Activated naive CD8-positive, alpha-beta T cell treated with anti-CD3 and anti-CD28 coated beads, Interleukin-2, amount 50 U/mL, for 16 hours (primary cell): ENCODE results near the gene TMEM176A.
"Not testable (repeated sequence)": the region's sequence is repeated elsewhere in the genome, so short reads cannot be mapped to it uniquely, and the experiment has no call there.

Source experiments
- DNase-seq: peaks from one replicate; pipeline ENCODE4 v3.0.0-alpha.2; 2020; ENCODE audit warnings: low read depth, low spot score

The TMEM176A gene

DNA sequence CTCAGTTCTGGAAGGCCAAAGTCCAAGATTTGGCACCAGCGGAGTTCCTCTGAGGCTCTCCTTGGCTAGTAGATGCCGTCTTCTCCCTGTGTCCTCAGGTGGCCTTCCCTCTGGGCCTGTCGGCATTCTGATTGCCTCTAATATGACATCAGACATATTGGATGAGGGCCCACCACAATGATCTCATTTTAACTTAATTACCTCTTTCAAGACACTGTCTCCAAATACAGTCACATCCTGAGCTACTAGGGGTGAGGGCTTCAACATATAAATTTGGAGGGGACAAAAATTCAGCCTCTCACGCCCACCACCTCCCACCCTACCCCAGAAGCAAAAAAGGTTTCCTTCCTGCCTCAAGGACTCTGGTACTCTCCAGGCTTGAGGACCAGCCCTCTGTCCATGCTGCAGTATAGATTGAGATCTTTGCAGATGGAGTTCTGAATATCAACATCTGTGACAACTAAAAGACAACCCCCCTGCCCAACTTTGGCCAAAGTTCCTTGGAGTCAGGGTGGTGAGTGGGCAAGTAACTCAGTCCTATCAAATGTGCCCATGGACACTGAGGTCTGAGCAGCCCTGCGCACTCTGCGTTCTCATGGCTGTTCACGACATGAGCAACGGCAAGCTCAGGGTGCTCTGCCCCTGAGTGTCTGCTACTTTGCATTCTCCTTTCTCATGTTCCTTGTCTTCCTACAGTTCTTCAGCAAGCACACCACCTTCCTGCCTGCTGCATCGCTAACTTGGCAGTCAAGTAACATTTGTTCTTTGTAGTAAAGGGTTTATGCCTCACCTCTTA lies 11.9 kb upstream of the TMEM176A start:
- DNase-seq: no peak

DNA sequence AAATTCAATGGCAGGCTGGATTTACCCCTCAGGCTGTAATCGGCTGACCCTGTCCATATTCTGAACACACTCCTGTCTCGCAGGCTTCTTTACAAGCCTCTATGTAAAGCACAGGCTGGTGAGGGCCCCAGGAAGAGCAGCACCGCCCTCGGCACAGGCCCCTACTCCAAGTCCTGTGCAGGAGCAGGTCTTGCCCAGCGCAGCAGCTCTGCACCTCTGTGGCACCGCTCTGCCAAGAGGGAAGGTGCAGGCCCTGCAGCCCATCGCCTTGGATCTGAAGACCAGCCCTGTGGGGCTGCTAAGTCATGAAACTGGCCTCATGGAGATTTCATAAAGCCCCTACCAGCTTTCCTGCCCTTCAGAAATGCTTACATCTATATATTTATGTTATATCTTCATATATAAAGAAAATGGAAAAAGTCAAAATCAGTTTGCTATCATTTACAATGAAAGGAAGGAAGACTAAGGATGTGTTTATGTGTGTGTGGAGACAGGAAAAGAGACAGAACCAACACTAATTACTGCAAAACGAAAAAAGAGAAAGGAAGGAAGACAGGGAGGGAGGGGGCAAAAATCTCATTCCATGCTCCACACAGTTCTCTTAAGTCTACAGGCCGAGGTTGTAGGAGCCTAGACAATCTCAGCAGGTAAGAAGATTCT lies 10.0 kb upstream of the TMEM176A start:
- no peak for DNase-seq

DNA sequence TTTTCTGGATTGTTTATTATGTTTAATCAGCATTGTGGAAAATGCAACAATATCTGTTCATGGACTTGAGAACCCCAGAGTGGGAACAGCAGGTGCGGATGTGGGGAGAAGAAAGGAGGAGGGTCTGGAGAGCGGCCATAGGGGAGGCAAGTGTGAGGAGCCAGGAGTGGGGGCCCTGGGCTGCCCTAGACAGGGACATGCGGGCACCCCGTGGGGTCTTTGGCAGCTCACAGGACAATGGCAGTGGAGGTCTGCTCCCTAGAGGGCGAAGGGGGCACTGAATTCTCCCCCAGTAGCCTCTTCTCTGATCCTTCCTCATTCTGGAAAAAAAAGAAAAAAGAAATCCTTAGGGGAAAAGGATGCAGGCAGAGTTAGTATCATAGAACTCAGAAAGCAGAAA lies 9.3 kb upstream of the TMEM176A start:
- no peak for DNase-seq

DNA sequence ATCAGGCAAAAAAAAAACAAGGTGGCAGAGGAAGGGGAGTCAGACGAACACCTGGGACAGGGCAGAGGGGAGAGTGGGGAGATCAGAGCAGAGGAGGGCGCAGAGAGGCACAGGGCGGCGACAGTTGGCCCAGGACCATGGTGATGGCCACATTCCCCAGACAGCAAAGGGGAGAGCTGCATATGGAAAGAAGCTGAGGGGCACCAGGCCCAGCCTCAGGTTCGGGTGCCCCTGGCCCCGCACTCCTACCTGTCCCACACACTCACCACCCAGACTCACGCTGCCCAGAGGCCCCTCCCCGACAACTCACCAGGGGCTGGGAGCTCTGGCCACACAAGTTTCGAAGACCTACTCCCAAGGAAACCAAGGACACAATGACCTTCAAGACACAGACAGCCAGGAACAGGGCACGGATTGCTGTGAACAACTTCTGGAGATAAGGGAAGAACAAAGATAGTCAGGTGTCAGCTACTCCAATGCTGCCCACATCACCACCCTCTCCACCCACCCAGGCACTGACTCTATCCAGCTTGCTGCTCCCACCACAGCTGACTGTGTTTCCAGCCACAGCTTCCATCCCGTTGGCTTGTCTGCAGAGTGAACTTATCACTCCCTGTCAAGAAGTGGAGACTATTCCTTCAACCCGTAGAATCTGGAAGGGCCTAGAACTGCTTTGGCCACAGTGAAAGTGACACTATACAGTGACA lies 8.7 kb upstream of the TMEM176A start:
- DNase-seq: no peak

DNA sequence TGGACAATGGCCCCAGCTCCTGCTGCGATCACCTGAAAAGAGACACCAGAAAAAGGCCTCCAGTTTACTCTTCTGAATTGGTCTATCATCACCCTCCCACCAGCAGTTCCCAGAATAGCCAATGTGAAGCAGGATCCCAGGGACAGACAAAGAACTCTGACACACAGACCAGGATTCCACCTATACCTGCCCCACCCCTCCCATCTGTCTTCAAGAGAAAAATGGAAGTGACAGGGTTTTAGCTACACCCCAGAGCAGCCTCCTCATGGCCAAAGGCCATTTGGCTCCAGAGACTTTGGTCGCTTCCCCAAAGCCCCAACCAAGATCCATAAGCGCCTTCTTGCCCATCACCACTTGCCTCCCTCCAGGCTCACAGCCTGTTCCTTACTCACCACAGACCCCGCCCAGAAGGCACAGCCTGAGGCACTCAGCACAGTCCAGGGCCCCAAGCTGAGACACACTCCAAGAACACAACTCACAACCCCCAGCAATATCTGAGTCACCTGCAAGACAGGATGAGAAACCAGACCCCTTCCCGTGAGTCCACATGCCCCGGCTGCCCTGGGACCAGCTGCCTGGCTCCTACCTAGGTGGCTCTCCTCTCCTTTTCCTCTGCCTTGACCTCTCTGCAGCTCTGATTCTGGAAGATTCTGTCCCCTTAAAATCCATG lies 6.9 kb upstream of the TMEM176A start:
- DNase-seq: no peak

DNA sequence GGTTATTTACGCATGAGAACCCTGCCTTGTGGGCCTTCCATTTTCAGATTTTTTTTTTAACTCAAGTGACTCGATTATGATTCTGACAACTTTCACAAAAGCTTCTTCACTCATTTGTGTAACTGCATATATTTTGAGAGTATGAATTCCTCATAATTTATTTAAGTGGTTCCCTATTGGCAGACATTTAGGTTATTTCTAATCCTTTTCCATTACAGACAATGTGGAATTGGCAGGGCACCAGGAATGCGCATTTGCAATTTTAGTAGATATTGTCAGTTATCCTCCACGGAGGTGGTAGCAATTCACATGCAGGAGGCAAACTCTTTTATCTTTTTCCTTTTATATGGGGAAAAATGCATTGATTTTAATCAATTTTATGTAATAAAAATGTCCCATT lies 2.9 kb upstream of the TMEM176A start:
- no peak for DNase-seq

DNA sequence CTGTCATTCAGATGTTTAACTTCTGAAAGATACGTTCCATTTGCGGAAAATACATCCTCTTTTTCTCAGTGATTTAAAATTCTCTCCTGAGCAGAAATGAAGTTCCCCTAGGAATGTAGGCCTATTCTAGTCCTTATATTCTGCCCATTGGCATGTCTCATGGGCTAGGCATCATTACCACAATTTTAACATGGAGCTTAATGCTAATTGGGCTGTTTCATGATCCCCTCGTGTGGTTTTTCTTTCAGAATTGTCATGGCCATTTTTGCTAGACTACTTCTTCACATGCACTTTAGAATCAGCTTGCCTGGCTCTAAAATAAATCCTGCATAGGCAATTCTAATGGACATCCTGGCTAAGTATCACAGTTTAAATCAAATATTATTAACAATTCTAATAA lies 1.4 kb upstream of the TMEM176A start:
- no peak for DNase-seq

DNA sequence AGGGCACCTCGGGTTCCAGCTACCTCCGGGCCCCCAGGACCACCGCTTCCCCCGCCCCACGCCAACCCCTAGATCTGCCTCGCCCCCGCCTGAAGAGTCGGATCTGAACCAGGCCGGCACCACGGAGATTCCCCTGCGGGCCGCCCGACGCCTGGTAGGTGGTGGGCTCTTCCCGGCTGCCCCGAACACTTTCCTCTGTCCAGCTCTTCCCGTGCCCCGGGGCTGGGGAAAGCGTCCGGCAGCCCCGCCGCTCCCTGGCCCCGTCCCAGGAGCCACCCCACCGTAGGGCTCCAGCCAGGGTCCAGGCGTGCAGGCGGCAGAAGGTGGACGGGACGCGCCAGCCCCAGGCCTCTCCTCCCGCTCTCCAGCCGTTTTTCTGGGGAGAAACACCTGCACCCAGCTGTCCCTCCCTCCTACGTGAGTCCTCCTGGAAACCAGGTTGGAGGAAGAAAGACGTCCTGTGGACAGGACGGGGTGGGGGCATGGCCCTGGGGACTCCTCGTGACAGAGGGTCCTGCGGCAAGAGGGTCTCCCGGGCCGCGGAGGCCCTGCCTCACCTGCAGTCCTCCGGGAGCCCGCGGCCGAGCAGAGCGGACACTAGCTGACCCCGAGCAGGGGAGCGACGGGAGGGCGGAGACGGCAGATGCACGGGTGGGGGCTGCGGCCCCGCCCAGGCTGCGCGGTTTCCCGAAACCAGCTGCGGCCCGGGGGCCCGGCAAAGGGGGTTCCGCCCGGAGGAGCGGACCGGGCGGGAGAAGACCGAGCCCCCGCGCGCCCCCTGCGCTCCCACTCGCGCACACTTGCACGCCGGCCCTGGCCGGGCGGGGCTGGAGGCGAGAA lies 608 bp upstream of the TMEM176A start, which contains the start of gene TMEM176B:
TMEM176B (minus strand) TSS at position 624 of the 840 bp plus-strand sequence. CDS start 3,795 bp downstream, outside the sequence.
- DNase-seq: no peak

DNA sequence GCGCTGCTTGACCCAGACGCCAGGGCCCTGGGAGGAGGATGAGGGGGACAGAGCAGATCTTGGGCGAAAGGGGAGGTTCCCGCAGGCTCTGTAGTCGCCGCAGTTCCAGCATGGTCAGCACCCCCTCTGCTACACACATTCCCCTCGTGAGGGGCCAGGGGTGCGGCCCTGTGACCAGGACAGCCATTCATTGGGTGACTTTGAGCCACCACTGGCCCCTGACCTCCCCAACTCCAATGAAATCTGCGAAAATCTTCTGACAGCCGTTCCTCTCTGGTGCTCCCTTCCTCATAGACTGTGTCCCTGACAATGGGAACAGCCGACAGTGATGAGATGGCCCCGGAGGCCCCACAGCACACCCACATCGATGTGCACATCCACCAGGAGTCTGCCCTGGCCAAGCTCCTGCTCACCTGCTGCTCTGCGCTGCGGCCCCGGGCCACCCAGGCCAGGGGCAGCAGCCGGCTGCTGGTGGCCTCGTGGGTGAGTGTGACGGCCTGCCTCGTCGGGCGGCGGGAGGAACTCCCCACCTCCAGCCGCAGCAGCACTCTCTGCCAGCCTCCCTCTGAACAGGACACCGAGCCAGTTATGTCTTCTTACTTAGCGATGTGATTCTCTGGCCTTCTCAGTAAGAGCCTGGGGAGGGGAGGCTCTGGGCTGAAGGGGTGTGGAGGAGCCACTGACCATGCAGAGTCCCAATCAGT lies 825 bp downstream of the TMEM176A start:
- DNase-seq: no peak

DNA sequence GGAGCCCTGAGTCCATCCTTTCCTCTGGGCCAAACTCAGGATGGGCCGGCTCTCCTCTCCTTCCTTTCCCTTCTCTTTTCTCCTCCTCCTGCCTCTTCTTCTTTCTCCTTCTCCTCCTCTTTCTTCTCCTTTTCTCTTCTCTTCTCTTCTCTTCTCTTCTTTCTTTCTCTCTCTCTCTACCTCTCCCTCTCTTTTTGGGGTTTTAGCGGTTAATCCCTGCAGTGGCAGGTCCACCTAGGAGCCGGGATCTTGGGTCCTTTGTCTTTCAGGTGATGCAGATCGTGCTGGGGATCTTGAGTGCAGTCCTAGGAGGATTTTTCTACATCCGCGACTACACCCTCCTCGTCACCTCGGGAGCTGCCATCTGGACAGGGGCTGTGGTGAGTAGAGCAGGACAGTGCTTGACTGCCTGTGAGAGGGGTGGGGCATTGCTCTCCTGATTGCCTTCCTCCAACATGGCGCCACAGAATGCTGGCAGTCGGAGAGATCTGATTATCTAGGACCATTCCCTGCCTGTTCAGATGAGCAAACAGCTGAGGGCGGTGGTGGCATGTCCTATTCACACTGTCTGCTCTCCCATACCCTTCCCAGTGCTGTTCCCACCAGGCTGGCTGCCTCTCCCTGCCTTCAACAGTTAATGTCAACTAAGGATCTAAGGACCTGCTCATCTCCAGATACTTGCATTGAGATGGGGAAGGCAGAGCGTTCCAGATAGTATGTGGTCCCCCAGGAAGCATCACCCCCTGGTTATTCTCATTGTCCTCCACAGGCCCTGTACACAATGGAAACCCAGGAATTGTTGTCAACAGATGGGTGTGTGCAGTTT lies 1.6 kb downstream of the TMEM176A start:
- no peak for DNase-seq

DNA sequence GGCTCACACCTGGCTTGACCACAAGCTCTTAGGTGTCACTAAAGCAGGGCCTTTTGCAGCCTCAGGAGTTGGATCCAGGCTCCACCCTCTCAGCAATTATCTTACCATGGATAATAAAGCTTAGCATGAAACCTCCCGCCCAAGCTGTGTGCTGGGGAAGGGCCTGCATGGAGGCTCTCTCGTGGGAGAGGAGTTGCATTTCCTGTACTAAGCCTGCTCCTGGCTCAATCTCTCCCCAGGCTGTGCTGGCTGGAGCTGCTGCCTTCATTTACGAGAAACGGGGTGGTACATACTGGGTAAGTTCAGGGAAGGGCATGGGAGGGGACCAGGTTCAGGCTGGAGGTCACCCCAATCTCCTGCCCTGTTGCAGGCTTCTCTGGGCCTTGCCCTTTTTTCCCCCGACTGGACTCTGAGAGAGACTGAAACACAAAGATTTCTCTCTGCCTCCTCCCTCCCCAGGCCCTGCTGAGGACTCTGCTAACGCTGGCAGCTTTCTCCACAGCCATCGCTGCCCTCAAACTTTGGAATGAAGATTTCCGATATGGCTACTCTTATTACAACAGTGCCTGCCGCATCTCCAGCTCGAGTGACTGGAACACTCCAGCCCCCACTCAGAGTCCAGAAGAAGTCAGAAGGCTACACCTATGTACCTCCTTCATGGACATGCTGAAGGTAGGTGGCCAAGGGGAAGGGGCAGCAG lies 2.7 kb downstream of the TMEM176A start:
- no peak for DNase-seq

DNA sequence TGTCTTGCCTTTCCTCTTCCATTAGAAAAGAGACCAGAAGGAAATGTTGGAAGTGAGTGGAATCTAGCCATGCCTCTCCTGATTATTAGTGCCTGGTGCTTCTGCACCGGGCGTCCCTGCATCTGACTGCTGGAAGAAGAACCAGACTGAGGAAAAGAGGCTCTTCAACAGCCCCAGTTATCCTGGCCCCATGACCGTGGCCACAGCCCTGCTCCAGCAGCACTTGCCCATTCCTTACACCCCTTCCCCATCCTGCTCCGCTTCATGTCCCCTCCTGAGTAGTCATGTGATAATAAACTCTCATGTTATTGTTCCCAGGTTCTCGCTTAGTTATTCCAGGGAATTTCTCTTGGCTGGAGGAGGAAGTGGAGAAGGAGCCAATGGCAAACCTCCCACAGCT lies 4.2 kb downstream of the TMEM176A start:
- no peak for DNase-seq

DNA sequence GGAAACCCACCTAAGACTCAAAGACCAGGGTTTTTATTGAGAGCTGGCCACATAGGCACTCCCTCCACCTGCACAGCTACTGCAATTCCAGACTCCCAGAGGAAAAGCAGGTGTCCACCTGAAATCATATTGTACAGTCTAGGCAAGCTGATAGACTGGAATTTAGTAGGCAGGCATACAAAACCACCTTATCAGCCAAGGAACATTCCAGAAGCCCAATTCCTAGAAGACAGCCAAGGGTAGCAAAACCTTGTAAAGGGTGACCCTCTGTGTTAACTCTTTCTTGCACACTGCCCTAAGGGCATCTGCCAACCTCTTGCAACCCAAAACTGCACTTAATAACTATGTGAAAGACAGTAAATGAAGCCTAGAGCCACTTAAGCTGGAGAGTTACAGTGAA lies 5.3 kb downstream of the TMEM176A start:
- no peak for DNase-seq

DNA sequence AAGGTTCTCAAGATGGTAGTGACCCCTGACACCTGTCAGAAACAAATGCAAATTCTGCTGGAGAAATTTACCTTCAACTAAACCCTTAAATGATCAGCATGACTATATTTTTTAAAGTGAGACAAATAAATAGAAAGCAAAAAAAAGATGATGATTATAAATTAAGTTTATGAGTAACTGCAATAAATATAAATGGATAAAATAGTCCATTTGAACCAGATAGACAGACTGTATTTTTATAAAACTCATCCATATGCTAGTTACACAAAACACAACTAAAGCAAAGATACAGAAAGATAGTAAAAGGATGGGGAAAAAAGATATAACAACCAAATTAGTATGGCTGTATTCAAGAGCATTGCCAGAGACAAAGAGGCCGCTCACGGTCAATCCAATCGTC lies 5.9 kb downstream of the TMEM176A start:
- DNase-seq: no peak

DNA sequence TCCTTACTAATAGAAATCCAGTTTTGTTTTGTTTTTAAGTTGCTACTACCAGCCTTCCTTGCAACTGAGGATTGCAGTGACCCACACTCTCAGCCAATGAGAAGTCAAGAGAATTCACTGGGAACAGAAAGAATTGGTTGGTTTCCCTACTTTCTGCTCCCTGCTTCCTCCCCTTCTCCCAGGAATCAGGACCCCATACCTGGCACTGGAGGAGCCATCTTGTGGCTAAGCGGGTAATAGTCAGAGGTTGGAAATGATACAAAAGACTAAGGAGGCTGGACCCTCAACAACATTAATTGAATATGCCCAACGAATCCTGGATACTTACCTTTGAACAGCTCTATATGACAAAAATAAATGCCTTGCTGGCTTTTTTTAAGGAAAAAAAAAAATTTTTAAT lies 6.3 kb downstream of the TMEM176A start:
- DNase-seq: no peak

DNA sequence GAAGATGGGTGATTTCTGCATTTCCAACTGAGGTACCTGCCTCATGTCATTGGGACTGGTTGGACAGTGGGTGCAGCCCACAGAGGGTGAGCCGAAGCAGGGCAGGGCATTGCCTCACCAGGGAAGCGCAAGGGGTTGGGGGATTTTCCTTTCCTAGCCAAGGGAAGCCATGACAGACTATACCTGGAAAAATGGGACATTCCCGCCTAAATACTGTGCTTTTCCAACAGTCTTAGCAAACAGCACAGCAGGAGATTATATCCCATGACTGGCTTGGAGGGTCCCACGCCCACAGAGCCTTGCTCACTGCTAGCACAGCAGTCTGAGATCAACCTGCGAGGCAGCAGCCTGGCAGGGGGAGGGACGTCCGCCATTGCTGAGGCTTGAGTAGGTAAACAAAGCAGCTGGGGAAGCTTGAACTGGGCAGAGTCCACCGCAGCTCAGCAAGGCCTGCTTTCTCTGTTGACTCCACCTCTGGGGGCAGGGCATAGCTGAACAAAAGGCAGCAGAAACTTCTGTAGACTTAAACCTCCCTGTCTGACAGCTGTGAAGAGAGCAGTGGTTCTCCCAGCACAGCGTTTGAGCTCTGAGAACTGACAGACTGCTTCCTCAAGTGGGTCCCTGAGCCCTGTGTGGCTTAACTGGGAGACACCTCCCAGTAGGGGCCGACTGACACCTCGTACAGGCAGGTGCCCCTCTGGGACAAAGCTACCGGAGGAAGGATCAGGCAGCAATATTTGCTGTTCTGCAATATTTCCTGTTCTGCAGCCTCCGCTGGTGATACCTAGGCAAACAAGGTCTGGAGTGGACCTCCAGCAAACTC lies 7.3 kb downstream of the TMEM176A start:
- DNase-seq: not testable (repeated sequence)

DNA sequence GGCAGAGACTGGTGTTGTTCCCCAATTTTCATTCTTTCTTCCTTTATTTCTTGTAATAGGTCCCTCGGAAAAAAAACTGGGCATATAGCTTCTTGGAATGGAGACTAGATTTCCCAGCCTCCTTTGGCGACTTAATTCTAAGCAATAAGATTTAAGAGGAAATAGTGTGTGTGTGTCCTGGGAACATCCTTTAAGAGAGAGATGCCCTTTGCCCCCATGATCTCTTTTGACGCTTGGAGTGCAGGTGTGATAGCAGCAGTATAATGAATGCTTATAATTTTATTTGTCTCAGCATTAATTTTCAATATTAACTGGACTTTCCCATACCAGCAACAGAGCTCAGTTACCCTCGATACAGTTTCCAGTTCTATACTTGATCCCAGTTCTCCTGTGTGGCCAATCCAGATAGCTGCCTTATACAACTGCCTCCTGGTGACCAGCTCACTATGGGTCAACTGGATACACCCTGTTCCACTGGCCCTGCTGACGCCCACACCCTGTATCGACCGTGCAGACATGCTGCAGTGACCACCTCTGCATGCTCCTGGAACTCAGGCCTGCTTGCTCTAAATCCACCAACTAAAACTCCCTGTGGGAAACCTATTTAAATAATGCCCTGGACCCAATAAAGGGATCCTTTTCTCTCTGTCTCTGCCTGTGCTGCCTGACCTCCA lies 13.9 kb downstream of the TMEM176A start:
- no peak for DNase-seq

DNA sequence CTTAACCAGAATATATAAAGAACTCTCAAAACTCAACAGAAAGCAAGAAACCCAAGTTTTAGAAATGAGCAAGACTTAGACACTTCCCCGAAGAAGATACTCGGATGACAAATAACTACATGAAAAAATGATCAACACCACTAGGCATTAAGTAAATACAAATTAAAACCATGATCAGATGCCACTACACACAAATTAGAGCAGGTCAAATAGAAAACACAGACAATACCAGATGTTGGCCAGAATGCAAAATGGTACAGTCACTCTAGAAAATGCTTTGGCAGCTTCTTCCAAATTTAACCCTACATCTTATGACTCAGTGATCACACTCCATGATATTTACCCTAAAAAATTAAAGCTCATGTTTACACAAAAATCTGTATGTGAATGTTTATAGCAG lies 18.4 kb downstream of the TMEM176A start:
- no peak for DNase-seq
